Measurements from ENCODE around the gene DTNA.
"Not testable (repeated sequence)": the region's sequence is repeated elsewhere in the genome, so short reads cannot be mapped to it uniquely, and the experiment has no call there.

DTNA gene

DNA sequence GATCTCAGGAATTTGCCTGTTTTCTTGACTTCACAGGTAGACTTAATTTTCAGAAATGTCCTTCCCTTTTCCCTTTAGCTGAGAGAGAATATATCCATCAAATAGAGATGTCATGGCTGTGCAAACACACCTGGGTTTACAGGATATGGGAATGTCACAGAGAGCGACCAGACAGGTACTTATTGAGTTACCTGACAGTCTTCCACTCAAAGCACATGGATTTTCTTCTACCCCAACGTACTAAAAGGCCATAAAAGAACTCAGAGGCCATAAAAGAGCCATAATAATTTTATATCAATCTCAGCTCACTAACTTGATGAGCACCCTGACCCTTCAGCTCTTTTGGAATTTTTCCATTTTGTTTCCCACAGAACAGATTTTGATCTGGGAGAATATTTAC, 5.3 kb upstream of the DTNA start:
- no peak overlapping the region for H3K4me3 ChIP-seq (replicated peaks; ENCODE audit: low read depth, low read length)
- DNase-seq (ENCODE audit: low read depth), result no peak
- no peak for TF ChIP-seq CTCF (IDR thresholded peaks at IDR 0.05; ENCODE audit: low read length, missing control alignments)

DNA sequence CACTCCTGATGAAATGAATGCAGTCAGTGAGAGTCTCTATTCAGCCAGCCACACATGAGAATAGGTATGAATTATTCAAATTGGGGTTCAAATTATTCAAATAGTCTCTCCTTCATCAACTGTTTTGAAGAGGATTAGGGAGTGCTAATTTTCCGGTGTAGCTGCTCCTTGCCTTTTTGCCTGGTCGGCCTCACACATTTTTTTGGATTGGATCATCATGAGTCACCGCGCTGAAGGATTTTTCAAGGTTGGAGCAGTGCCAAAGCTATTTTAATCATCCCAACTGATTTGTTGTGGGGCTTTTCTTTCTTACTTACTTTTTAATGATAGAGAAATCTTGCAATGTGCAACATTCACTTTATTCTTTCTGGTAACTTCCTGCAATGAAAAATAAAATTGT, 2.4 kb upstream of the DTNA start:
- H3K4me3 ChIP-seq (replicated peaks; ENCODE audit: low read depth, low read length), result no peak overlapping the region
- TF ChIP-seq CTCF (IDR thresholded peaks at IDR 0.05; ENCODE audit: low read length, missing control alignments), result no peak
- DNase-seq (ENCODE audit: low read depth), result peak; percentile 95

DNA sequence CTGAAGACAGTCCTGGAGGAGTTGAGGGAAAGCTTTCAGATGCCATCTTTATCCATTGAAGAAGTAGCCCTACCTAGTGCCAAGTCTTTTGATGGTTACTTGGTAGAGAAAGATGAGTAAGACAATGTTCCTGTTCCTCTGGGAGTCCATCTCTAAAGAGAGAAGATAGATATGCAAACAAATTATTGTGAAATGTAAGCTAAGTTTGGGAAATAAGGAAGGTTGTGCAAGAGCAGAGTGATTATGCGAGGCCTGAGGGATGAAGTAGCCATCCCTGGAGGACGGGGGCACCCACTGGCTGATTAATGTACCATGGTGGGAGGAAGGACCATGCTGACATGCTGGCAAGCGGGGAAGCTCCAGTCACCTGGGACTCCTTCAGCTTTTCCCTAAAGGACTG, 994 bp upstream of the DTNA start:
- H3K4me3 ChIP-seq (replicated peaks; ENCODE audit: low read depth, low read length), result peak overlapping the region; percentile 23
- peak; percentile 88 for DNase-seq (ENCODE audit: low read depth)
- TF ChIP-seq CTCF (IDR thresholded peaks at IDR 0.05; ENCODE audit: low read length, missing control alignments), result no peak

DNA sequence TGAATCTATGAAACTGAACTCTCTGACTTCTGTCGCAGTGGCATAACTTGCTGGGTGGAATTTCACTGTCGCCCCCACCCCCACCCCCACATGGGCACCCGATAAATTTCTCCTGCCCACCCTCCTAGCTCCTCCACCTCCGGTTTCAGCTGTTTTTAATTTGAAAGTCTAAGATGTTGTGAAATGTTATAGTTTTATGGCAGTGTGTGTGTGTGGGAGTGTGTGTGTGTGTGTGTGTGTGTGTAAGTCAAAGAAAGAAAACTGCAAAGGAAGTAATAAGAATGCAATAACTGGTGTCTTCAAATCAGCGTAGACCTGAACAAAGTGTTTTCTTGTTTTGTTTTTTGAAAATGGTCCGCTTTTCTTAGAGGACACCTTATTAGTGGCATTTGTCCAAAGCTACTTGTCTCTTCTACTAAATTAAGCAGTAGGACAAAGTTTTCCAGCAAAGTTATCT, 388 bp downstream of the DTNA start:
- peak overlapping the region; percentile 51 for H3K4me3 ChIP-seq (replicated peaks; ENCODE audit: low read depth, low read length)
- TF ChIP-seq CTCF (IDR thresholded peaks at IDR 0.05; ENCODE audit: low read length, missing control alignments), result no peak
- peak; percentile 64 for DNase-seq (ENCODE audit: low read depth)

- DNase-seq (ENCODE audit: low read depth), result peak; percentile 75
- no peak for TF ChIP-seq CTCF (IDR thresholded peaks at IDR 0.05; ENCODE audit: low read length, missing control alignments)
- peak overlapping the region; percentile 51 for H3K4me3 ChIP-seq (replicated peaks; ENCODE audit: low read depth, low read length)
Measured at GRCh38 chr18:34710934-34711333, 836 bp downstream of the DTNA start.

DNA sequence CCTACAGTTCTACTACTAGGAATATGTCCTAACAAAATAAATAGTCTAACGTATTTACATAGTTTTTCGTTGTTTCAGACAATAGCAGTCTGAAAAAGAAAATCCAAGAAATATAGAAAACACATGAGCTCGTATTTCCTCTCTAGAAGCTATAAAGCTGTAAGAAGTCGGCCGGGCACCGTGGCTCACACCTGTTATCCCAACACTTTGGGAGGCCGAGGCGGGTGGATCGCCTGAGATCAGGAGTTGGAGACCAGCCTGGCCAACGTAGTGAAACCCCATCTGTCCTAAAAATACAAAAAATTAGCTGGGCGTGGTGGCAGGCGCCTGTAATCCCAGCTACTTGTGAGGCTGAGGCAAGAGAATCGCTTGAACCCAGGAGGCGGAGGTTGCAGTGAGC, 6.0 kb downstream of the DTNA start:
- not testable (repeated sequence) for DNase-seq (ENCODE audit: low read depth); H3K4me3 ChIP-seq (replicated peaks; ENCODE audit: low read depth, low read length)

DNA sequence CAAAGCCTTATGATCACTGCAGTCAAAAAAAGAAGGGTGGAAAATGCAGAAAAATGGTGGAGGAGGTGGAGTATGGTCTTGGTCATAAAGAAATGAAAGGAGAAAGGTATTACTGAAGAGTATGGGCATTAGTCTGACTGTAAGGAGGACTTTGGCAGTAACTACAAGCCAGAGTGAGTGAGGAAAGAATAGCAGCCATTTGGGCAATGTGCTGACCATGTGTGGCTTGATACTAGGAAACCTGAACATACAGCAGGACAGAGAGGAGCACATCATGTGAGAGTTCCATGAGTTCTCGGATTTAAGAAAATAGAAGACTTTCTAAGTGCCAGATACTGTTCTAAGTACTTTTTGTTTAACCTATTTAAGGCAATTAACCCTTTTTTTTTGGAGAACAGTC, 8.5 kb downstream of the DTNA start:
- H3K4me3 ChIP-seq (replicated peaks; ENCODE audit: low read depth, low read length), result no peak overlapping the region
- TF ChIP-seq CTCF (IDR thresholded peaks at IDR 0.05; ENCODE audit: low read length, missing control alignments), result no peak
- no peak for DNase-seq (ENCODE audit: low read depth)

- DNase-seq (ENCODE audit: low read depth), result no peak
- no peak for TF ChIP-seq CTCF (IDR thresholded peaks at IDR 0.05; ENCODE audit: low read length, missing control alignments)
- no peak overlapping the region for H3K4me3 ChIP-seq (replicated peaks; ENCODE audit: low read depth, low read length)
Measured at GRCh38 chr18:34720220-34720619, 10.1 kb downstream of the DTNA start.
